ENCODE data around the gene TBC1D8. TPM values are rescaled to one million over a fixed set of nuclear protein-coding genes. Genes with fewer than 3 reads are reported as not detected.

TBC1D8 gene
- total RNA-seq, 1 experiment from 2014 or later, result 5.1 TPM

DNA sequence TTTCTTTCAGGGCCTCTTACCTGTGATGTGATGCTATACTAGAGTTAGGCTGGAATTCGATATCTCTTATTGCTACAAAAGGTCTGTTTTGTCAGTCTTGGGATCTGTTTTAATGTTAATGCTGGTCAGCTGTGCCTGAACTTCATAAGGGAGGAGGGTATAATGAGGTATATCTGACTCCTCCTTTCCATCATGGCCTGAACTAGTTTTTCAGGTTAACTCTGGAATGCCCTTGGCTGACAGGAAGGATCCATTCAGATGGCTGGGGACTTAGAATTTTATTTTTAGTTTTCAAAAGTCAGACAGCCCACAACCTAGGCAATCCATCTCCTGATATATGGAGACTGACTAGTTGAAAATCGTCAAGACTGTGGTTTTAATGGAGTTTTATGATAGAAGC lies 35.9 kb upstream of the TBC1D8 start:
- no TSS peak for BruUV-seq (replicated peaks)

DNA sequence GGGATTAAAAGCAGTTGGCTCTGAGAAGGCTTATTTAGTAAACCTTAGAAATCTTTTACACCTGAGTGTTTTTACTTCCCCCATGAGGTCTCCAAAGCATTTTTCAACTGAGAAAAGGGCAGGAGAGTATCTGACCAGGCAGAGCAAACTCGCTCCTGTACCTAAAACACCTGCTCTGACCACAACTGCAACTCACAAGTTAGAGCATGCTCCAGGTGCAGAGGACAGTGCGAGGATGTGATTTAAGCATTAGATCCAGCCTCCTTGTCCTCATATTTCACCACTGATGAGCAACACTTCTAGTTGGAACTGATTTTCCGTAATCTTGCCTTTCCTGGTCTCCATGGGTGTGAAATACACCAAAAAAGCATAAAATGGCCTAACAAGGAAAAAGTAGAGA lies 34.5 kb upstream of the TBC1D8 start:
- BruUV-seq (replicated peaks), result no TSS peak
- Histone ChIP-seq H3K4me1 (ENCODE audit: insufficient read depth, low read length, poor library complexity, severe bottlenecking) (no peaks in the 10 kb centered on the region), H3K27ac (ENCODE audit: low read depth, low read length, poor library complexity, severe bottlenecking) (no peak overlapping the region), H3K9me3 (ENCODE audit: low read depth, low read length, poor library complexity, severe bottlenecking) (no peaks in the 10 kb centered on the region), H3K4me3 (ENCODE audit: low read depth, low read length, poor library complexity, severe bottlenecking) (no peak overlapping the region), H3K36me3 (ENCODE audit: insufficient read depth, low read length, poor library complexity, severe bottlenecking) (no peaks in the 10 kb centered on the region), H3K27me3 (replicated peaks; ENCODE audit: insufficient read depth, low read depth, low read length, poor library complexity) (no peaks in the 10 kb centered on the region)
- no peak for DNase-seq (ENCODE audit: low spot score)
- TF ChIP-seq EZH2 (IDR thresholded peaks at IDR 0.05; ENCODE audit: borderline replicate concordance, low read depth, low read length, poor library complexity, severe bottlenecking), result no peak
- TF ChIP-seq CTCF (conservative IDR thresholded peaks at IDR 0.05; ENCODE audit: low read depth, low read length), result no peak
- CTCF ChIA-PET, result no interaction called here
- POLR2A ChIA-PET (ENCODE audit: low non-redundant PET), result no interaction called here
- intact Hi-C loops (cut with micrococcal nuclease; ENCODE audit: unreplicated experiment), result no loop called here

More for the DNA sequence above, 35.9 kb upstream of the TBC1D8 start:
- H3K4me1 ChIP-seq (ENCODE audit: insufficient read depth, low read length, poor library complexity, severe bottlenecking), result no peaks in the 10 kb centered on the region
- no peak overlapping the region for H3K4me3 ChIP-seq (ENCODE audit: low read depth, low read length, poor library complexity, severe bottlenecking)
- ChIA-PET CTCF (no interaction called here), POLR2A (ENCODE audit: low non-redundant PET) (no interaction called here)
- TF ChIP-seq EZH2 (IDR thresholded peaks at IDR 0.05; ENCODE audit: borderline replicate concordance, low read depth, low read length, poor library complexity, severe bottlenecking) (no peak), CTCF (conservative IDR thresholded peaks at IDR 0.05; ENCODE audit: low read depth, low read length) (no peak)
- intact Hi-C loops (cut with micrococcal nuclease; ENCODE audit: unreplicated experiment), result no loop called here
- H3K9me3 ChIP-seq (ENCODE audit: low read depth, low read length, poor library complexity, severe bottlenecking), result no peaks in the 10 kb centered on the region
- no peak overlapping the region for H3K27ac ChIP-seq (ENCODE audit: low read depth, low read length, poor library complexity, severe bottlenecking)
- H3K36me3 ChIP-seq (ENCODE audit: insufficient read depth, low read length, poor library complexity, severe bottlenecking), result no peaks in the 10 kb centered on the region
- H3K27me3 ChIP-seq (replicated peaks; ENCODE audit: insufficient read depth, low read depth, low read length, poor library complexity), result no peaks in the 10 kb centered on the region
- DNase-seq (ENCODE audit: low spot score), result no peak

- Histone ChIP-seq H3K27ac (ENCODE audit: low read depth, low read length, poor library complexity, severe bottlenecking) (no peak overlapping the region), H3K4me1 (ENCODE audit: insufficient read depth, low read length, poor library complexity, severe bottlenecking) (no peaks in the 10 kb centered on the region), H3K36me3 (ENCODE audit: insufficient read depth, low read length, poor library complexity, severe bottlenecking) (no peaks in the 10 kb centered on the region), H3K9me3 (ENCODE audit: low read depth, low read length, poor library complexity, severe bottlenecking) (no peaks in the 10 kb centered on the region), H3K27me3 (replicated peaks; ENCODE audit: insufficient read depth, low read depth, low read length, poor library complexity) (no peaks in the 10 kb centered on the region), H3K4me3 (ENCODE audit: low read depth, low read length, poor library complexity, severe bottlenecking) (no peak overlapping the region)
- BruUV-seq (replicated peaks), result no TSS peak
- TF ChIP-seq EZH2 (IDR thresholded peaks at IDR 0.05; ENCODE audit: borderline replicate concordance, low read depth, low read length, poor library complexity, severe bottlenecking), result no peak
- POLR2A ChIA-PET (ENCODE audit: low non-redundant PET), result no interaction called here
- CTCF ChIA-PET, result no interaction called here
- intact Hi-C loops (cut with micrococcal nuclease; ENCODE audit: unreplicated experiment), result no loop called here
- DNase-seq (ENCODE audit: low spot score), result no peak
Observed at GRCh38 chr2:101185085-101185484, 33.9 kb upstream of the TBC1D8 start.

- CTCF ChIA-PET, result no interaction called here
- TF ChIP-seq CTCF (conservative IDR thresholded peaks at IDR 0.05; ENCODE audit: low read depth, low read length) (no peak), EZH2 (IDR thresholded peaks at IDR 0.05; ENCODE audit: borderline replicate concordance, low read depth, low read length, poor library complexity, severe bottlenecking) (no peak)
- H3K36me3 ChIP-seq (ENCODE audit: insufficient read depth, low read length, poor library complexity, severe bottlenecking), result no peaks in the 10 kb centered on the region
- no TSS peak for BruUV-seq (replicated peaks)
- no peak overlapping the region for H3K4me3 ChIP-seq (ENCODE audit: low read depth, low read length, poor library complexity, severe bottlenecking)
- H3K27ac ChIP-seq (ENCODE audit: low read depth, low read length, poor library complexity, severe bottlenecking), result no peak overlapping the region
- H3K27me3 ChIP-seq (replicated peaks; ENCODE audit: insufficient read depth, low read depth, low read length, poor library complexity), result no peaks in the 10 kb centered on the region
- no peak for DNase-seq (ENCODE audit: low spot score)
- intact Hi-C loops (cut with micrococcal nuclease; ENCODE audit: unreplicated experiment), result no loop called here
- no peaks in the 10 kb centered on the region for H3K9me3 ChIP-seq (ENCODE audit: low read depth, low read length, poor library complexity, severe bottlenecking)
- POLR2A ChIA-PET (ENCODE audit: low non-redundant PET), result no interaction called here
- no peaks in the 10 kb centered on the region for H3K4me1 ChIP-seq (ENCODE audit: insufficient read depth, low read length, poor library complexity, severe bottlenecking)
Observed at GRCh38 chr2:101179982-101180381, 28.8 kb upstream of the TBC1D8 start.

Measured in A673 (cell line).